Measurements from ENCODE around the gene DNAI7.

Gene DNAI7

GRCh38 chr12:25135531-25136154 is 59.3 kb downstream of the DNAI7 start:
- TF ChIP-seq ZFX (IDR thresholded peaks at IDR 0.05) (no peak), CTCF (conservative IDR thresholded peaks at IDR 0.05) (no peak)
- no peak overlapping the region for H3K27ac ChIP-seq

GRCh38 chr12:25131270-25131669 is 63.7 kb downstream of the DNAI7 start:
- TF ChIP-seq ZFX (IDR thresholded peaks at IDR 0.05) (no peak), CTCF (conservative IDR thresholded peaks at IDR 0.05) (0 out of 2 replicates have a peak, but pooled peaks have one; percentile 1)

GRCh38 chr12:25130741-25131188 is 64.2 kb downstream of the DNAI7 start:
- no peak for TF ChIP-seq ZFX (IDR thresholded peaks at IDR 0.05)
- peak; percentile 76 for TF ChIP-seq CTCF (conservative IDR thresholded peaks at IDR 0.05)
- H3K27ac ChIP-seq, result no peak overlapping the region

More at GRCh38 chr12:25131270-25131669, 63.7 kb downstream of the DNAI7 start:
- H3K27ac ChIP-seq, result no peak overlapping the region

GRCh38 chr12:25126746-25127145 is 68.2 kb downstream of the DNAI7 start:
- TF ChIP-seq CTCF (conservative IDR thresholded peaks at IDR 0.05) (no peak), ZFX (IDR thresholded peaks at IDR 0.05) (no peak)
- H3K27ac ChIP-seq, result no peak overlapping the region

- TF ChIP-seq ZFX (IDR thresholded peaks at IDR 0.05) (no peak), CTCF (conservative IDR thresholded peaks at IDR 0.05) (no peak)
These were observed 68.9 kb downstream of the DNAI7 start for GRCh38 chr12:25126101-25126500.

GRCh38 chr12:25124493-25124892 is 70.5 kb downstream of the DNAI7 start:
- no peak overlapping the region for H3K27ac ChIP-seq
- TF ChIP-seq ZFX (IDR thresholded peaks at IDR 0.05) (no peak), CTCF (conservative IDR thresholded peaks at IDR 0.05) (no peak)

More at GRCh38 chr12:25126101-25126500, 68.9 kb downstream of the DNAI7 start:
- no peak overlapping the region for H3K27ac ChIP-seq

- TF ChIP-seq ZFX (IDR thresholded peaks at IDR 0.05), result no peak
- TF ChIP-seq CTCF (conservative IDR thresholded peaks at IDR 0.05), result no peak
- no peak overlapping the region for H3K27ac ChIP-seq
These were observed 71.8 kb downstream of the DNAI7 start for GRCh38 chr12:25123126-25123525.

All from C4-2B (cell line).